ENCODE results near the gene CDK15.

The CDK15 gene

DNA sequence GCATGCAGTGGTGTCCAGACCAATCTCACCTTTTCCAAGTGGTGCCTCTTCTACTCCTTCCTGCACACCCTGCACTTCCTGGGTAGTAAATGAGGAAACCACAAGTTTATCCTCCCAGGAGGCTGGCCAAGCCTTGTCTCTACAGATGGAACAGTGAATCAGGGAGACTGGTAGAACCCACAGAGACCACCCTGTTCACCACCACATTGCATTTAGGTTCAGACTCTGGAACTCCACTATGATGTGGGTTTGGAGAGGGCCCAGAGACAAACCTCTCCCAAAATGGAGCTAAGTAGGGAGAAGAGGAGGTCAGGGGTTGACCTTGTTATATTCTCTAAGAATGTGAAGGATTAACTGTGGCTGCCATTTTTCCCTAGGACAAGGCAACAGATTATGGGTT is 124.5 kb downstream of the CDK15 start:
- no peaks in the 10 kb centered on the region for H3K27me3 ChIP-seq (ENCODE audit: insufficient read depth, low read length)

GRCh38 chr2:201931475-201931874 is 125.1 kb downstream of the CDK15 start:
- Histone ChIP-seq H3K4me3 (ENCODE audit: low read length) (no peak overlapping the region), H3K27me3 (ENCODE audit: insufficient read depth, low read length) (no peaks in the 10 kb centered on the region), H3K27ac (ENCODE audit: low read depth, low read length) (no peak overlapping the region), H3K4me1 (ENCODE audit: insufficient read depth, low read length) (peaks cover 22% of the 10 kb centered on the region), H3K9ac (ENCODE audit: low read depth, low read length) (no peak overlapping the region), H3K36me3 (ENCODE audit: insufficient read depth, low read length) (no peaks in the 10 kb centered on the region), H3K9me3 (ENCODE audit: insufficient read depth, low read depth, low read length) (no peaks in the 10 kb centered on the region)
- 88% methylated on average over 2 of the region's 2 CpGs for WGBS

More for the DNA sequence above, 124.5 kb downstream of the CDK15 start:
- Histone ChIP-seq H3K36me3 (ENCODE audit: insufficient read depth, low read length) (no peaks in the 10 kb centered on the region), H3K9ac (ENCODE audit: low read depth, low read length) (no peak overlapping the region), H3K4me3 (ENCODE audit: low read length) (no peak overlapping the region), H3K9me3 (ENCODE audit: insufficient read depth, low read depth, low read length) (no peaks in the 10 kb centered on the region), H3K27ac (ENCODE audit: low read depth, low read length) (no peak overlapping the region), H3K4me1 (ENCODE audit: insufficient read depth, low read length) (peaks cover 22% of the 10 kb centered on the region)

GRCh38 chr2:201931951-201932350 is 125.6 kb downstream of the CDK15 start:
- 73% methylated on average over 7 of the region's 7 CpGs for WGBS
- Histone ChIP-seq H3K36me3 (ENCODE audit: insufficient read depth, low read length) (no peaks in the 10 kb centered on the region), H3K27ac (ENCODE audit: low read depth, low read length) (no peak overlapping the region), H3K9ac (ENCODE audit: low read depth, low read length) (no peak overlapping the region), H3K4me1 (ENCODE audit: insufficient read depth, low read length) (peaks cover 22% of the 10 kb centered on the region), H3K9me3 (ENCODE audit: insufficient read depth, low read depth, low read length) (no peaks in the 10 kb centered on the region), H3K4me3 (ENCODE audit: low read length) (no peak overlapping the region), H3K27me3 (ENCODE audit: insufficient read depth, low read length) (no peaks in the 10 kb centered on the region)

- 72% methylated on average over 3 of the region's 3 CpGs for WGBS
- Histone ChIP-seq H3K4me1 (ENCODE audit: insufficient read depth, low read length) (peaks cover 24% of the 10 kb centered on the region), H3K27ac (ENCODE audit: low read depth, low read length) (no peak overlapping the region), H3K36me3 (ENCODE audit: insufficient read depth, low read length) (no peaks in the 10 kb centered on the region), H3K9me3 (ENCODE audit: insufficient read depth, low read depth, low read length) (no peaks in the 10 kb centered on the region), H3K27me3 (ENCODE audit: insufficient read depth, low read length) (no peaks in the 10 kb centered on the region), H3K4me3 (ENCODE audit: low read length) (no peak overlapping the region), H3K9ac (ENCODE audit: low read depth, low read length) (no peak overlapping the region)
Observed at GRCh38 chr2:201932511-201932910, 126.2 kb downstream of the CDK15 start.

DNA sequence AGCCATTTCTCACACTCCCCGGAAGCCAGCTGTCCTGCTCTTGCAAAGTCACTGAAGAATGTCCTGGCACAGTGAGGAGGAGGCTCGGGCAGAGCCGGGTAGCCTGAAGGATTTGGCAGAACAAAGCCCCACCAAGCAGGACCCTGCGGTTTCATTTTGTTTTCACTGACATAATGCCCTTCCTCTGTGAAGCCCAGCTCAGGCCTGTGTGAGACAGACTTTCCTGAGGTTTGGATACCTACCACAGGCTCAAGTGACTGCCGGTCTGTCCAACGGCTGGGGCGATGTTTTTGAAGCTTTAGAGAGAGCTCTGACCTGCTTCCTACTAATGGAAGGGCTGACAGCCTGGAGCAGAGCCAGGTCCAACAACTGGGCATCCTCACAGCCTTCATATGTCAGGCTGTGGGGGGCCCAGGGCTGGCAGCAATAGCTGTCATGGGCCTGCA is 127.5 kb downstream of the CDK15 start:
- WGBS: 63% methylated on average over 7 of the region's 7 CpGs
- Histone ChIP-seq H3K4me1 (ENCODE audit: insufficient read depth, low read length) (peaks cover 37% of the 10 kb centered on the region), H3K27ac (ENCODE audit: low read depth, low read length) (no peak overlapping the region), H3K36me3 (ENCODE audit: insufficient read depth, low read length) (no peaks in the 10 kb centered on the region), H3K9ac (ENCODE audit: low read depth, low read length) (no peak overlapping the region), H3K9me3 (ENCODE audit: insufficient read depth, low read depth, low read length) (no peaks in the 10 kb centered on the region), H3K4me3 (ENCODE audit: low read length) (no peak overlapping the region), H3K27me3 (ENCODE audit: insufficient read depth, low read length) (no peaks in the 10 kb centered on the region)

GRCh38 chr2:201936817-201937216 is 130.5 kb downstream of the CDK15 start:
- Histone ChIP-seq H3K4me1 (ENCODE audit: insufficient read depth, low read length) (peaks cover 44% of the 10 kb centered on the region), H3K36me3 (ENCODE audit: insufficient read depth, low read length) (no peaks in the 10 kb centered on the region), H3K27ac (ENCODE audit: low read depth, low read length) (no peak overlapping the region), H3K4me3 (ENCODE audit: low read length) (no peak overlapping the region), H3K27me3 (ENCODE audit: insufficient read depth, low read length) (no peaks in the 10 kb centered on the region), H3K9ac (ENCODE audit: low read depth, low read length) (no peak overlapping the region), H3K9me3 (ENCODE audit: insufficient read depth, low read depth, low read length) (no peaks in the 10 kb centered on the region)
- WGBS: 95% methylated on average over 4 of the region's 4 CpGs

GRCh38 chr2:201937343-201937742 is 131.0 kb downstream of the CDK15 start:
- Histone ChIP-seq H3K4me1 (ENCODE audit: insufficient read depth, low read length) (peaks cover 41% of the 10 kb centered on the region), H3K27me3 (ENCODE audit: insufficient read depth, low read length) (no peaks in the 10 kb centered on the region), H3K9me3 (ENCODE audit: insufficient read depth, low read depth, low read length) (no peaks in the 10 kb centered on the region), H3K27ac (ENCODE audit: low read depth, low read length) (no peak overlapping the region), H3K9ac (ENCODE audit: low read depth, low read length) (no peak overlapping the region), H3K4me3 (ENCODE audit: low read length) (no peak overlapping the region), H3K36me3 (ENCODE audit: insufficient read depth, low read length) (no peaks in the 10 kb centered on the region)
- 94% methylated on average over 4 of the region's 4 CpGs for WGBS

DNA sequence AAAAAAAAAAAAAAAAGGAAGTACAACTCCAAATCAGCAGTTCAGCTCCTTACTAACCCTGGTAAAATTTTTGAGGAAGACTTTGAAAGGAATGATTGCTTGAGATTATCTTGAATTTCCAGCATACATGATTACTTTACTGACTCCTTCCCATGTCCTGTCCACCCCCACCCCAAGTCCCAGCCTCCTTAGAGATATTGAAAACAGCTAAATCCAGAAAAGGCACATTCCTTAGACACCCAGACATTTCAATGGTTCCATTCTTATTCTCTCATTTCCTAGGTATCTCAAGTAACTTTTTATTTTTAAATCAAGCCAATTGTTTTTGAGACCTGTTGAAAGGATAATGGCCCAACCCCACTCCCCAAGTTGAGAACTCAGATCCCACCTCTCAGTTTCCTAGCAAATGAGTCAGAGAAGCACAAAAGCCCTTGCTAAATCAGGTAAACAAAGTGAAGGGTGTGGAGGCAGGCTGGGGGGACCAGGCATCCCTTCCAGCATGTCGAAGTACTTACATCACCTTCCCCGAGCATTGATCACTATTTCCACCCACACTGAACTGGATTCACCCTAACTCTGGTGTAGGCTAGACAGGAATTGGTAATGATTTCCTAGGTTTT is 131.9 kb downstream of the CDK15 start:
- WGBS: 67% methylated on average over 2 of the region's 2 CpGs
- no peaks in the 10 kb centered on the region for H3K27me3 ChIP-seq (ENCODE audit: insufficient read depth, low read length)
- no peaks in the 10 kb centered on the region for H3K36me3 ChIP-seq (ENCODE audit: insufficient read depth, low read length)

GRCh38 chr2:201938781-201939180 is 132.4 kb downstream of the CDK15 start:
- Histone ChIP-seq H3K36me3 (ENCODE audit: insufficient read depth, low read length) (no peaks in the 10 kb centered on the region), H3K4me1 (ENCODE audit: insufficient read depth, low read length) (peaks cover 30% of the 10 kb centered on the region), H3K9ac (ENCODE audit: low read depth, low read length) (no peak overlapping the region), H3K9me3 (ENCODE audit: insufficient read depth, low read depth, low read length) (no peaks in the 10 kb centered on the region), H3K27me3 (ENCODE audit: insufficient read depth, low read length) (no peaks in the 10 kb centered on the region), H3K4me3 (ENCODE audit: low read length) (no peak overlapping the region), H3K27ac (ENCODE audit: low read depth, low read length) (0 out of 2 replicates have a peak overlapping the region, but pooled peaks have one; percentile 9)
- 80% methylated on average over 9 of the region's 9 CpGs for WGBS

More for the DNA sequence above, 131.9 kb downstream of the CDK15 start:
- H3K9me3 ChIP-seq (ENCODE audit: insufficient read depth, low read depth, low read length): no peaks in the 10 kb centered on the region
- no peak overlapping the region for H3K4me3 ChIP-seq (ENCODE audit: low read length)
- H3K9ac ChIP-seq (ENCODE audit: low read depth, low read length): no peak overlapping the region
- peaks cover 35% of the 10 kb centered on the region for H3K4me1 ChIP-seq (ENCODE audit: insufficient read depth, low read length)
- no peak overlapping the region; the same call in 1 of the 2 replicates for H3K27ac ChIP-seq (ENCODE audit: low read depth, low read length)

DNA sequence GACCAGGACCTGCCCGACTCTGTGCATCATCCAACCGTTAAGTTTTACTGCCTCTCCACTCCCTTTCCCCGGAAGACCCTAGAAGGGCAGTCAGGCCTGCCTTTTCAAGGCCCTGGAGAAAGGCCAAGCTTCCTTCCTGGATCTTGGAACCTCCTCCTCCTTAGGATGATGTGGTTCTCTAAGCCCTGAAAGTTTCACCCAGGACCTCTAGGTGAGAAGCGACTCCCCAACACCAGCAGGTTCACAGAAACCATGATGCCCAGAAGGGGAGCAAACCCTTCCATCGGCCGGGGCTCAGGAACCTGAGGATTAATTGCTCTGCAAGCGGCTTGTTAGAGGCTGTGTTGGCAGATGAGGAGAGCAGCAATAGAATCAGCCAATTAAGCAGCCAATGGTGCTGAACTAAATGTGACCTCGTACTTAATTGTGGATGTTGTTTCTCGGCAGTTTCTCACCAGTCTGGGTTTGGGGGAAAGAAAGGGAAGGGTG is 133.2 kb downstream of the CDK15 start:
- 82% methylated on average over 9 of the region's 9 CpGs for WGBS
- Histone ChIP-seq H3K36me3 (ENCODE audit: insufficient read depth, low read length) (no peaks in the 10 kb centered on the region), H3K4me3 (ENCODE audit: low read length) (no peak overlapping the region)

GRCh38 chr2:201942531-201942930 is 136.2 kb downstream of the CDK15 start:
- no peak overlapping the region for H3K9ac ChIP-seq (ENCODE audit: low read depth, low read length)
- WGBS: 92% methylated on average over 5 of the region's 5 CpGs
- no peak overlapping the region for H3K4me3 ChIP-seq (ENCODE audit: low read length)
- H3K9me3 ChIP-seq (ENCODE audit: insufficient read depth, low read depth, low read length): no peaks in the 10 kb centered on the region
- peaks cover 32% of the 10 kb centered on the region for H3K4me1 ChIP-seq (ENCODE audit: insufficient read depth, low read length)
- H3K27ac ChIP-seq (ENCODE audit: low read depth, low read length): no peak overlapping the region
- H3K36me3 ChIP-seq (ENCODE audit: insufficient read depth, low read length): no peaks in the 10 kb centered on the region
- no peaks in the 10 kb centered on the region for H3K27me3 ChIP-seq (ENCODE audit: insufficient read depth, low read length)

More for the DNA sequence above, 133.2 kb downstream of the CDK15 start:
- Histone ChIP-seq H3K27ac (ENCODE audit: low read depth, low read length) (no peak overlapping the region), H3K4me1 (ENCODE audit: insufficient read depth, low read length) (peaks cover 27% of the 10 kb centered on the region), H3K27me3 (ENCODE audit: insufficient read depth, low read length) (no peaks in the 10 kb centered on the region), H3K9ac (ENCODE audit: low read depth, low read length) (no peak overlapping the region), H3K9me3 (ENCODE audit: insufficient read depth, low read depth, low read length) (no peaks in the 10 kb centered on the region)
